ENCODE data around the gene KLHL21.

GRCh38 chr1:6579374-6580118, 23.1 kb downstream of the KLHL21 start, which contains the start of gene ZBTB48:
- TF ChIP-seq CTCF (IDR thresholded peaks at IDR 0.05; ENCODE audit: insufficient read depth, low read depth, low read length) (no peak), EZH2 (IDR thresholded peaks at IDR 0.05; ENCODE audit: insufficient read depth, low read length) (no peak)

Data from astrocyte (in vitro differentiated cells and primary cell).